Pancreas (tissue), 10 donors: ENCODE results near the gene TSC22D3. TPM values are rescaled to one million over a fixed set of nuclear protein-coding genes. Genes with fewer than 3 reads are reported as not detected.

Experiments
- ATAC-seq, 4 donors: fragments of 200-7000 bp; cut with Tn5 transposase; one replicate each; pipeline versions ENCODE4 v1.8.0 to v1.9.1; 2020; ENCODE audit warnings: mild to moderate bottlenecking in 4 of 4, moderate library complexity in 4 of 4
- DNase-seq, 6 donors: peaks; one replicate each; pipeline ENCODE4 v3.0.0-alpha.2; 2020
- FAIRE-seq: peaks from 2 replicates; lab custom pipeline; 2012; peaks lifted over from hg19 to GRCh38; lab: Jason Lieb, UNC
- H3K27ac ChIP-seq, 4 donors: fragments of 200-600 bp; sonication (generic); 1 replicate in 3 of 4; 2 replicates in 1 of 4; pipeline versions ENCODE4 v1.5.0 to v1.8.0; 2020
- H3K27me3 ChIP-seq, 4 donors: fragments of 200-600 bp; one replicate each; pipeline ENCODE4 v1.8.0; 2021
- H3K36me3 ChIP-seq, 3 donors: fragments of 200-600 bp; sonication (generic) in 1 of 3; one replicate each; pipeline versions ENCODE4 v1.5.0 to v1.8.0; 2020 to 2021
- H3K4me1 ChIP-seq, 3 donors: fragments of 200-600 bp; one replicate each; pipeline ENCODE4 v1.8.0; 2021
- H3K4me3 ChIP-seq, 4 donors: fragments of 200-600 bp; sonication (generic) in 2 of 4; one replicate each; pipeline versions ENCODE4 v1.5.0 to v1.8.0; 2020 to 2021
- H3K9me3 ChIP-seq, 4 donors: fragments of 200-600 bp; one replicate each; pipeline ENCODE4 v1.8.0; 2021
- CTCF ChIP-seq, 4 donors: fragments of 200-600 bp; sonication (generic) in 3 of 4; IDR thresholded peaks; one replicate each; pipeline versions ENCODE4 v1.5.0 to v1.8.0; 2021; ENCODE audit warnings: antibody characterized with exemption in 4 of 4
- WGBS, 2 donors: extraction: QIAGEN DNeasy Blood & Tissue Kit; methylation state at CpG; one replicate each; pipeline ENCODE4 v1.1.7; 2013; 5-methylcytosine and 5-hydroxymethylcytosine counted together
- intact Hi-C, 3 donors: fragments of 100-400 bp; cut with DNase I; formaldehyde crosslinking; loops; one replicate each; pipeline versions ENCODE4 v1.11.1 to v1.14.2; 2022
- polyA plus RNA-seq, 2 donors: library from polyadenylated mRNA; stranded (reverse); fragments of 200-250 nt; gene quantifications; one replicate each; pipeline ENCODE4 v1.2.3, GENCODE V29; 2013
- total RNA-seq, 6 donors: library from RNA; stranded (reverse); fragmentation: NEBNext Ultra II Directional in 4 of 6; extraction: Animal tissue kit (Norgen Biotek cat#: 25700) in 4 of 6; gene quantifications; one replicate each; pipeline versions ENCODE4 v1.2.1 to v1.2.4, GENCODE V29; 2021 to 2023
- donor health status: healthy with polysubstance abuse.
- donor health status: DM: no; HTN: no; CAD: no; lungs with moderate emphysema.
- donor health status: DM: no; HTN: no; CAD: no.
- donor health status: control.
- donor health status: control.
- donor health status: Bipolar disorder and iron deficiency.
- donor health status: DM: yes; HTN: yes; CAD: no.
- donor health status: DM: no; HTN: no; CAD: no.
- donor health status: DM: no; HTN: no; CAD: no.
- donor health status: DM: yes; HTN: yes; CAD: no.

The TSC22D3 gene
- total and polyA plus RNA-seq, 8 donors, result 12.8 to 86.6 (median 47.3) TPM

DNA sequence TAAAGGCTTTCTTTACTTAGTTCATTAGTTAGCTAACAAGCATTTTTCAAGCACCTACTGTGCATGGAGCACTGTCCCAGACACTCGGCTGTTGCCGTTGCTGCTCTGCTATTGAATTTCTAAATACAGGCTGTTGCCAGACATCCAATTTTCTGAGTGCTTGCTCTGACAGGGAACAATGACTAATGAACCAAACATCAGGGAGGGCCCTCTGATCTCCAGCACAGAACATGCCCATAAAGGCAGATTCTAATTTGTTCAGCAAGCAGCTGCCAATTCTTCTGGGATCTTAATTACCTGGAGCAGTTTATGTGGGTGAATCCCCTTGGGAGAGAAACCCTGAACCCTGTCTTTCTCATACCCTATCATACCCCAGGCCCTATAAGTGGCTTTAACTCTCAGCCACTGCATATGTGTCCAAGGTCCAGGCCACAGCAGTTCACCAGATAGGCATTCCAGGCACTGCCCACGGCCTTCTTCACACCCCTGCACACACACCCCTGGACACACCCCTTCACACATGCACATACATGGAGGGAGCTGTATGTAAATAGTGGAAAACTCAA lies 27.9 kb downstream of the TSC22D3 start:
- no peak for FAIRE-seq
- H3K4me3 ChIP-seq, result no peak overlapping the region
- no peak overlapping the region for H3K27ac ChIP-seq
- peaks cover 0 to 9% (median 8%) of the 10 kb centered on the region in 3 donors for H3K4me1 ChIP-seq
- no peak for DNase-seq
- TF ChIP-seq CTCF (IDR thresholded peaks at IDR 0.05), result no peak
- H3K9me3 ChIP-seq, result no peaks in the 10 kb centered on the region
- intact Hi-C loops, result no loop called here
- no peaks in the 10 kb centered on the region for H3K36me3 ChIP-seq
- 34 to 42% methylated on average over 3 of the region's 3 CpGs for WGBS, 2 donors
- ATAC-seq, result peak in 3 of 4 donors; percentile 55 to 61 (median 58)
- peaks cover 0 to 4% (median 0%) of the 10 kb centered on the region in 4 donors for H3K27me3 ChIP-seq

- WGBS, 2 donors, result 79 to 98% methylated on average over 2 of the region's 2 CpGs
- peaks cover 8 to 24% (median 21%) of the 10 kb centered on the region in 3 donors for H3K4me1 ChIP-seq
- no peak overlapping the region for H3K27ac ChIP-seq
- no peak overlapping the region for H3K4me3 ChIP-seq
- H3K36me3 ChIP-seq, result no peaks in the 10 kb centered on the region
- H3K9me3 ChIP-seq, result no peaks in the 10 kb centered on the region
- TF ChIP-seq CTCF (IDR thresholded peaks at IDR 0.05), result no peak
- no peak for ATAC-seq
- intact Hi-C loops, result no loop called here
- no peak for DNase-seq
- H3K27me3 ChIP-seq, result peaks cover 0 to 4% (median 0%) of the 10 kb centered on the region in 4 donors
- FAIRE-seq, result no peak
Observed at GRCh38 chrX:107744868-107745267, 30.7 kb downstream of the TSC22D3 start.

DNA sequence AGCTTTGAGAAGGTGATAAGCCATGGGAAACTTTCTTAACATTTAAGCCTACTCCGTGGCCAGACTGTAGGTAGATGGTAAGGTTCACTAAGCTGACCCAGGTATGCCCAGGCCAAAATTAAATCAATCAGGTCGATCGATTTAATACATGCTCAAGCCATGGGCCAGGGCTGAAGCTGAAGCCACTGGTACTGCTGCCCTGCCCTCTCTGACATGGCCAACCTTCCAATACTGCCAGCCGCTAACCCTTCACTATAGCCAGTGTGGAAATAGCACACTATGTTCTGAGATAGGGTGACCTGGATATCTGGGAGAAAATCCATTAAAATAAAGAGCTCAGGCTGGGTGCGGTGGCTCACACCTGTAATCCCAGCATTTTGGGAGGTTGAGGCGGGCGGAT lies 31.6 kb downstream of the TSC22D3 start:
- DNase-seq (no peak), FAIRE-seq (no peak), ATAC-seq (no peak)
- no peak for TF ChIP-seq CTCF (IDR thresholded peaks at IDR 0.05)
- Histone ChIP-seq H3K9me3 (no peaks in the 10 kb centered on the region), H3K4me1 (peaks cover 10 to 24% (median 21%) of the 10 kb centered on the region in 3 donors), H3K36me3 (no peaks in the 10 kb centered on the region), H3K27me3 (peaks cover 0 to 4% (median 0%) of the 10 kb centered on the region in 4 donors), H3K27ac (peak overlapping the region in 1 of 4 donors; percentile 84), H3K4me3 (no peak overlapping the region)
- intact Hi-C loops, result no loop called here
- 85 to 91% methylated on average over 7 of the region's 7 CpGs for WGBS, 2 donors

DNA sequence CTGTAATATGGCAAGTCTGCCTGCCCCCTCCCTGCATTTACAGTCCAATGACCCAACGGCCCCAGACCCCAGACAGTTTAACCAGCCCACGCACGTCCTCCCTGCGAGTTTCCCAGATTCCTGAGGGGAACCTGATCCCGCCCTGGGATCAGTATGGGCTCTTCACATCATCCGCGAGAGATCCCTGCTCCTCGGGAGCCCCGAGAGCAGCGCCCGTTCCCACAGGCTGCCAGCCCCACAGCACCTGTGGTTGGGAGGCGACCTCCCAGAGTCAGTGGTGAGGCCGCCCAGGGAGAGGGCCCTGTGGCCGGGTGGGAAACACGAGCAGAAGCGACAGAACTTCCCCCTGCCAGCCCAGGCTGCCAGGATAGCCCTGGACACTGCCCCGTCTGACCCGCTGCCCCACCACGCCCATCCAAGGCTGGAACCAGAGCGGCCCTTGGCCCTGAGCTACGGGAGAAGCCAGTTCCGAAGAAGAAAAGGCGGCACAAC lies 32.8 kb downstream of the TSC22D3 start:
- Histone ChIP-seq H3K27me3 (peaks cover 0 to 4% (median 0%) of the 10 kb centered on the region in 4 donors), H3K36me3 (no peaks in the 10 kb centered on the region), H3K4me3 (peak overlapping the region in 1 of 4 donors; percentile 14), H3K9me3 (no peaks in the 10 kb centered on the region), H3K27ac (peak overlapping the region; percentile 57 to 84 (median 73)), H3K4me1 (peaks cover 15 to 24% (median 19%) of the 10 kb centered on the region in 3 donors)
- FAIRE-seq (no peak), ATAC-seq (peak; percentile 5 to 15 (median 12)), DNase-seq (peak in 3 of 6 donors; percentile 36 to 75 (median 62))
- 27 to 37% methylated on average over 23 of the region's 23 CpGs for WGBS, 2 donors
- intact Hi-C loops, result no loop called here
- TF ChIP-seq CTCF (IDR thresholded peaks at IDR 0.05), result no peak

DNA sequence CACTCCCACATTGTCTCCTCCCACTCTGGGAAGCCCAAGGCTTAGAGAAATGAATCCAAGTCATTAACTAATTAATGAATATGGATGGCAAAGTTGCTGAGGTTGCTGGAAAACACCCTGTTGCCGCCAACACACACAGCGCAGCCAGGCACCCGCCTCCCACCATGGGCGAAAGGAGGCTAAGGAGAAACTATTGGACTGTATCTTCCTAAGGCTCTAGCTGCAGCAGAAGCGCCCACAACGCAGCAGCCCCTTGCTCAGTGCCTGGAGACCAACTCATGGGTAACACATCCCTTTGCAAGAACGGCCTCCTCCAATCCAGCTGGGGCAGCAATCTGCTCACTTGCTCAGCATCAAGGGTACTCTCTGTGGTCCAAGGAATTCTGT lies 34.2 kb downstream of the TSC22D3 start:
- no peaks in the 10 kb centered on the region for H3K9me3 ChIP-seq
- ATAC-seq (peak in 1 of 4 donors; percentile 4), FAIRE-seq (no peak), DNase-seq (peak in 1 of 6 donors; percentile 57)
- peaks cover 15 to 24% (median 19%) of the 10 kb centered on the region in 3 donors for H3K4me1 ChIP-seq
- no peaks in the 10 kb centered on the region for H3K36me3 ChIP-seq
- H3K4me3 ChIP-seq, result no peak overlapping the region
- H3K27me3 ChIP-seq, result peaks cover 0 to 4% (median 0%) of the 10 kb centered on the region in 4 donors
- WGBS, 2 donors, result 57 to 64% methylated on average over 7 of the region's 7 CpGs
- intact Hi-C loops, result no loop called here
- H3K27ac ChIP-seq, result peak overlapping the region in 3 of 4 donors; percentile 64 to 84 (median 81)
- TF ChIP-seq CTCF (IDR thresholded peaks at IDR 0.05), result no peak
